ENCODE measurements around the gene MAT2A. TPM values are rescaled to one million over a fixed set of nuclear protein-coding genes. Genes with fewer than 3 reads are reported as not detected.

The MAT2A gene
- 178 and 183 TPM in 2 replicates for total RNA-seq
- long read RNA-seq, transcript MAT2A-201 (9 exons, 2,819 nt), result major isoform, 607 of 858 reads
- long read RNA-seq, partial matches to known transcripts, result 178 of 858 reads
- long read RNA-seq, other reads (novel, unspliced or antisense), result 71 of 858 reads

DNA sequence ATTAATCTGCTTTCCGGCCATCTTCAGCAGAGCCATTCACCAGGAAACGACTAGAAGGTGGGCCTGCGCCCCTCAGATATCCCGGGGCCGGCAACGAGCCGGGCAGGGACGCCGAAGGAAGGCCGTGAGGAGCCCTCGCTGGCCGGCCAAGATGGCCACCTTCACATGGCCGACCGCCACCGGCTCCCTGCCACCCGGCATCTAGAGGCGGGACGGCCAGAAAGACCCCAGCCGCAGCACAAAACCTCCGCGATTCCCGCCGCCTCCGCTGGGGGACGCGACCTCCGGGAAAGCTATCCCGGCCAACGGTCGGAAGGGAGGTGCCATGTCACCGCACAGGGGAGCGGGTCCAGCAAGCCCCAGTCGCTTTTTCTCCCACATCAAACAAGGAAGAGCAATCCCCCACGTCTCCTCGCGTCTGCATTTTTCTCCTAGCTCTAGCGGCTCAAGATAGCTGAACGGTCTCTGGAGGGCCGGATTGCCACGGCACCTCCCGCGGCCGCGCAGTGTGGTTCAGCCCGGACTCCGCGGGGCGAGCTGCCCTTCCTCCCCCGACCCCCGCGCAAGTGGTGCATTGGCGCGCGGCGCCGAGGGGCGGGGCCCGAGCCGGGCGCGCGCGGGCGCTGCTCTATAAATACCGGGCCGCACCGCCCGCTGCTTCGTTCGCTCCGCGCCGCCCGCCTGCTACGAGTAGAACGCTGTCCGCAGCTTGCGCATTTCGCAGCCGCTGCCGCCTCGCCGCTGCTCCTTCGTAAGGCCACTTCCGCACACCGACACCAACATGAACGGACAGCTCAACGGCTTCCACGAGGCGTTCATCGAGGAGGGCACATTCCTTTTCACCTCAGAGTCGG is at the start of gene MAT2A:
MAT2A (plus strand) TSS at position 662 of the 854 bp plus-strand sequence; CDS start at position 782, 120 bp downstream.
- DNase-seq (ENCODE audit: extremely low spot score, unreplicated experiment), result peak; percentile 98
- H3K4me1 Mint-ChIP-seq (ENCODE audit: unreplicated experiment), result peaks cover 49% of the 10 kb centered on the region
- peak; percentile 71 for TF ChIP-seq CTCF (IDR thresholded peaks at IDR 0.05)
- H3K27me3 Mint-ChIP-seq (ENCODE audit: unreplicated experiment), result no peaks in the 10 kb centered on the region
- no peaks in the 10 kb centered on the region for H3K9me3 Mint-ChIP-seq (ENCODE audit: unreplicated experiment)
- peak within 1 kb of the TSS; percentile 89 for H3K4me3 Mint-ChIP-seq (ENCODE audit: unreplicated experiment)
- H3K27ac Mint-ChIP-seq (ENCODE audit: unreplicated experiment), result peak within 1 kb of the TSS; percentile 99
- peaks cover 34% of the 10 kb centered on the region for H3K36me3 Mint-ChIP-seq (ENCODE audit: unreplicated experiment)

- peaks cover 3% of the 10 kb centered on the region for H3K9me3 Mint-ChIP-seq (ENCODE audit: unreplicated experiment)
- H3K4me1 Mint-ChIP-seq (ENCODE audit: unreplicated experiment), result no peaks in the 10 kb centered on the region
- H3K27me3 Mint-ChIP-seq (ENCODE audit: unreplicated experiment), result no peaks in the 10 kb centered on the region
- H3K4me3 Mint-ChIP-seq (ENCODE audit: unreplicated experiment), result no peak overlapping the region
- no peak for DNase-seq (ENCODE audit: extremely low spot score, unreplicated experiment)
- no peak overlapping the region for H3K27ac Mint-ChIP-seq (ENCODE audit: unreplicated experiment)
- no peaks in the 10 kb centered on the region for H3K36me3 Mint-ChIP-seq (ENCODE audit: unreplicated experiment)
- TF ChIP-seq CTCF (IDR thresholded peaks at IDR 0.05), result no peak
Measured at GRCh38 chr2:85490861-85491755, 47.9 kb upstream of the MAT2A start.

- Mint-ChIP-seq H3K27me3 (ENCODE audit: unreplicated experiment) (no peaks in the 10 kb centered on the region), H3K9me3 (ENCODE audit: unreplicated experiment) (no peaks in the 10 kb centered on the region), H3K27ac (ENCODE audit: unreplicated experiment) (no peak overlapping the region), H3K36me3 (ENCODE audit: unreplicated experiment) (no peaks in the 10 kb centered on the region), H3K4me3 (ENCODE audit: unreplicated experiment) (no peak overlapping the region), H3K4me1 (ENCODE audit: unreplicated experiment) (peaks cover 12% of the 10 kb centered on the region)
- DNase-seq (ENCODE audit: extremely low spot score, unreplicated experiment), result no peak
- TF ChIP-seq CTCF (IDR thresholded peaks at IDR 0.05), result no peak
Measured at GRCh38 chr2:85496436-85496835, 42.5 kb upstream of the MAT2A start.

DNA sequence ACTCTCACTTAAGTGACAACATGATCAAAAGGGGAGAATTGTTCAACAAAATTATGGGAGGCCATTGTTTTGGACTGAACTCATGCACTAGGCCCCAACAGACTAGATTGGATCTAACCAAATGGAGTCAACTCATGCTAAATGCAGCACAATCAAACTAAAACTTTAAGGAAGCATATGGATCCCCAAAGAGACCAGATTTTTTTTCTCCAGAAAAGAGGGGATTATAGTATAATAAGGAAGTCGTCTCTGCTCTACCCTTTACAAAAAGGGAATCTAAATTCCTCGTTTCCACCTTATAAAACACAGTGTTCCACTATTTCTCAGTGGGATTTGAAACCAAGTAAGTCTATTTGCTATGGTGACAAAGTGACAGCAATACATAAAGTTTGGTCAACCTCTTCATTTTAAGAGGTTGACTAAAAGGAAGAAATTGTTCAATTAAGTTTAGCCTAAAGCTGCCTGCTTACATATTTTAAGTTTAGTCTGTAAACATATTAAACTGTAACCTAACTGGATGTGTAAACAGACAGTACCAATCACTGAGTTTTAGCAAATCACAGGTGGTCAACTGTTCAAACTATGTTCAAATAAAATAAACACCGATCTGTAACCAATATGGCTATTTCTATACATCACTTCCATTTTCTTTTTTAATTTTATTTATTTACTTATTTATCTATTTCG is 40.9 kb upstream of the MAT2A start:
- no peak for DNase-seq (ENCODE audit: extremely low spot score, unreplicated experiment)

More for the DNA sequence above, 40.9 kb upstream of the MAT2A start:
- Mint-ChIP-seq H3K4me1 (ENCODE audit: unreplicated experiment) (peaks cover 12% of the 10 kb centered on the region), H3K4me3 (ENCODE audit: unreplicated experiment) (no peak overlapping the region), H3K27ac (ENCODE audit: unreplicated experiment) (no peak overlapping the region), H3K27me3 (ENCODE audit: unreplicated experiment) (no peaks in the 10 kb centered on the region), H3K36me3 (ENCODE audit: unreplicated experiment) (no peaks in the 10 kb centered on the region), H3K9me3 (ENCODE audit: unreplicated experiment) (no peaks in the 10 kb centered on the region)
- TF ChIP-seq CTCF (IDR thresholded peaks at IDR 0.05), result no peak
